Measurements from ENCODE around the gene REEP5.
"Not testable (repeated sequence)": the region's sequence is repeated elsewhere in the genome, so short reads cannot be mapped to it uniquely, and the experiment has no call there.

The REEP5 gene

GRCh38 chr5:112921833-112922817, at the start of gene REEP5:
TSS of gene REEP5 (minus strand) at chr5:112922227. CDS start at chr5:112922190, 37 bp downstream.
- peak; percentile 83 to 86 for DNase-seq

- DNase-seq: no peak
Measured at GRCh38 chr5:112971276-112971675, 49.2 kb upstream of the REEP5 start.

GRCh38 chr5:112968411-112969106, 46.5 kb upstream of the REEP5 start:
- DNase-seq: no peak

GRCh38 chr5:112967520-112968083, 45.6 kb upstream of the REEP5 start:
- DNase-seq: no peak

GRCh38 chr5:112965733-112966306, 43.8 kb upstream of the REEP5 start:
- no peak for DNase-seq

- DNase-seq: not testable (repeated sequence)
Measured at GRCh38 chr5:112963374-112963733, 41.3 kb upstream of the REEP5 start.

GRCh38 chr5:112960863-112961504, 39.0 kb upstream of the REEP5 start:
- no peak for DNase-seq

GRCh38 chr5:112960315-112960714, 38.3 kb upstream of the REEP5 start:
- no peak for DNase-seq

GRCh38 chr5:112959872-112960271, 37.8 kb upstream of the REEP5 start:
- DNase-seq: not testable (repeated sequence)

- no peak for DNase-seq
Measured at GRCh38 chr5:112958093-112959088, 36.4 kb upstream of the REEP5 start.

- no peak for DNase-seq
Measured at GRCh38 chr5:112957036-112957808, 35.2 kb upstream of the REEP5 start.

GRCh38 chr5:112956606-112957005, 34.6 kb upstream of the REEP5 start:
- DNase-seq: no peak

GRCh38 chr5:112951124-112951702, 29.2 kb upstream of the REEP5 start:
- no peak for DNase-seq

GRCh38 chr5:112948458-112948857, 26.4 kb upstream of the REEP5 start:
- DNase-seq: no peak

- no peak for DNase-seq
Measured at GRCh38 chr5:112940670-112941069, 18.6 kb upstream of the REEP5 start.

GRCh38 chr5:112938286-112938685, 16.3 kb upstream of the REEP5 start:
- no peak for DNase-seq

GRCh38 chr5:112935675-112936074, 13.6 kb upstream of the REEP5 start:
- DNase-seq: no peak

GRCh38 chr5:112934366-112934663, 12.3 kb upstream of the REEP5 start:
- DNase-seq: no peak

- DNase-seq: no peak
Measured at GRCh38 chr5:112933651-112934365, 11.8 kb upstream of the REEP5 start.

GRCh38 chr5:112933105-112933504, 11.1 kb upstream of the REEP5 start:
- DNase-seq: no peak

Data from stimulated activated CD4-positive, alpha-beta T cell treated with anti-CD3 and anti-CD28 coated beads, Interleukin-2, amount 100 ng/mL, for 24 hours (primary cell).